Measurements from ENCODE around the gene ACAD8.

DNA sequence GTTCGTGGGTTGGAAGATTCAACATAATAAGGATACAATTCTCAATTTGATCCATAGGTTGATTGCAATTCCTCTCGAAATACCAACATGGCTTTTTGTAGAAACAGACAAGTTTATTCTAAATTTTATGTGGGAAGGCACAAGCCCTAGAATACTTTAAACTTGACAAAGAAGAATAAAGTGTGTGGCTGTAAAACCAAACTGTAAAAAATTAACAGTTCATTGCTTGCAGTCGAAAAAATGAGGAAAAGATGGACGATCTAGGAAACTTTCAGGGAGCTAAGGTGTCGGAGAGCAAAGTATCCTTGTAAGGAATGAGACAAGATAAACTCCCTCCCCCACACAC, 21.8 kb downstream of the ACAD8 start:
- TF ChIP-seq, protein P1, sequence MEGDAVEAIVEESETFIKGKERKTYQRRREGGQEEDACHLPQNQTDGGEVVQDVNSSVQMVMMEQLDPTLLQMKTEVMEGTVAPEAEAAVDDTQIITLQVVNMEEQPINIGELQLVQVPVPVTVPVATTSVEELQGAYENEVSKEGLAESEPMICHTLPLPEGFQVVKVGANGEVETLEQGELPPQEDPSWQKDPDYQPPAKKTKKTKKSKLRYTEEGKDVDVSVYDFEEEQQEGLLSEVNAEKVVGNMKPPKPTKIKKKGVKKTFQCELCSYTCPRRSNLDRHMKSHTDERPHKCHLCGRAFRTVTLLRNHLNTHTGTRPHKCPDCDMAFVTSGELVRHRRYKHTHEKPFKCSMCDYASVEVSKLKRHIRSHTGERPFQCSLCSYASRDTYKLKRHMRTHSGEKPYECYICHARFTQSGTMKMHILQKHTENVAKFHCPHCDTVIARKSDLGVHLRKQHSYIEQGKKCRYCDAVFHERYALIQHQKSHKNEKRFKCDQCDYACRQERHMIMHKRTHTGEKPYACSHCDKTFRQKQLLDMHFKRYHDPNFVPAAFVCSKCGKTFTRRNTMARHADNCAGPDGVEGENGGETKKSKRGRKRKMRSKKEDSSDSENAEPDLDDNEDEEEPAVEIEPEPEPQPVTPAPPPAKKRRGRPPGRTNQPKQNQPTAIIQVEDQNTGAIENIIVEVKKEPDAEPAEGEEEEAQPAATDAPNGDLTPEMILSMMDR (optimal IDR thresholded peaks at IDR 0.05 in 1 of 3, IDR thresholded peaks at IDR 0.05 in 1 of 3, conservative IDR thresholded peaks at IDR 0.05 in 1 of 3; ENCODE audit: extremely low read depth in 1 of 3, insufficient read depth in 2 of 3, low read length in 3 of 3), result no peak
- TF ChIP-seq EZH2 (IDR thresholded peaks at IDR 0.05; ENCODE audit: low read length), result no peak

Data from keratinocyte (primary cell).